Nephron (organoid): Measurements from ENCODE around the gene H2BK1.

Experiments
- H3K27ac Mint-ChIP-seq, 3 experiments: 2 replicates each; pipeline ENCODE4 v1.8.0; 2020; ENCODE audit warnings: mixed read lengths in 3 of 3, mild to moderate bottlenecking in 2 of 3, moderate library complexity in 1 of 3
- H3K27me3 Mint-ChIP-seq: 2 replicates; pipeline ENCODE4 v1.8.0; 2021; ENCODE audit warnings: low read depth, mild to moderate bottlenecking, moderate library complexity, mixed read lengths
- H3K36me3 Mint-ChIP-seq: 2 replicates; pipeline ENCODE4 v1.8.0; 2020; ENCODE audit warnings: low read depth, mixed read lengths
- H3K4me1 Mint-ChIP-seq: 2 replicates; pipeline ENCODE4 v1.8.0; 2020; ENCODE audit warnings: mixed read lengths
- H3K4me3 Mint-ChIP-seq, 3 experiments: 2 replicates each; pipeline ENCODE4 v1.8.0; 2020; ENCODE audit warnings: mild to moderate bottlenecking in 3 of 3, mixed read lengths in 3 of 3, moderate library complexity in 2 of 3
- H3K9me3 Mint-ChIP-seq: 2 replicates; pipeline ENCODE4 v1.8.0; 2020; ENCODE audit warnings: mixed read lengths
- CTCF ChIP-seq, 3 experiments: fragments of 200-600 bp; sonication (generic); IDR thresholded peaks; one replicate each; pipeline ENCODE4 v1.5.0; 2021; ENCODE audit warnings: antibody characterized with exemption in 3 of 3; ENCODE audit not compliant: unreplicated experiment in 3 of 3

Gene H2BK1

GRCh38 chr7:151250181-151251132 is 40.2 kb upstream of the H2BK1 start:
- Mint-ChIP-seq H3K4me1 (peaks cover 68% of the 10 kb centered on the region), H3K27ac (peak overlapping the region; percentile 98 to 100 (median 98)), H3K36me3 (no peaks in the 10 kb centered on the region), H3K9me3 (no peaks in the 10 kb centered on the region), H3K27me3 (peaks cover 6% of the 10 kb centered on the region), H3K4me3 (peak overlapping the region; percentile 79 to 98 (median 89))
- no peak for TF ChIP-seq CTCF (IDR thresholded peaks at IDR 0.05; ENCODE audit: unreplicated experiment in 3 of 3)

- no peaks in the 10 kb centered on the region for H3K27me3 Mint-ChIP-seq
- peak overlapping the region; percentile 79 to 98 (median 89) for H3K4me3 Mint-ChIP-seq
Observed at GRCh38 chr7:151249732-151250072, 39.4 kb upstream of the H2BK1 start.

GRCh38 chr7:151249034-151249731 is 38.9 kb upstream of the H2BK1 start:
- TF ChIP-seq CTCF (IDR thresholded peaks at IDR 0.05; ENCODE audit: unreplicated experiment in 3 of 3): no peak
- Mint-ChIP-seq H3K27me3 (no peaks in the 10 kb centered on the region), H3K4me3 (peak overlapping the region; percentile 79 to 98 (median 89)), H3K4me1 (peaks cover 62% of the 10 kb centered on the region), H3K27ac (peak overlapping the region; percentile 98 to 100 (median 98)), H3K36me3 (no peaks in the 10 kb centered on the region), H3K9me3 (no peaks in the 10 kb centered on the region)

More at GRCh38 chr7:151249732-151250072, 39.4 kb upstream of the H2BK1 start:
- H3K9me3 Mint-ChIP-seq: no peaks in the 10 kb centered on the region
- peaks cover 62% of the 10 kb centered on the region for H3K4me1 Mint-ChIP-seq
- H3K36me3 Mint-ChIP-seq: no peaks in the 10 kb centered on the region
- TF ChIP-seq CTCF (IDR thresholded peaks at IDR 0.05; ENCODE audit: unreplicated experiment in 3 of 3): no peak
- H3K27ac Mint-ChIP-seq: peak overlapping the region; percentile 98 to 100 (median 98)

GRCh38 chr7:151248346-151249033 is 38.2 kb upstream of the H2BK1 start, which contains the start of gene SMARCD3:
Gene SMARCD3 (minus strand): TSS chr7:151248694. CDS start chr7:151248562, 132 bp downstream.
- H3K36me3 Mint-ChIP-seq: no peaks in the 10 kb centered on the region
- no peak for TF ChIP-seq CTCF (IDR thresholded peaks at IDR 0.05; ENCODE audit: unreplicated experiment in 3 of 3)
- H3K9me3 Mint-ChIP-seq: no peaks in the 10 kb centered on the region
- H3K4me3 Mint-ChIP-seq: peak within 1 kb of the TSS; percentile 92 to 98 (median 96)
- H3K27me3 Mint-ChIP-seq: no peaks in the 10 kb centered on the region
- peak within 1 kb of the TSS; percentile 98 to 100 (median 98) for H3K27ac Mint-ChIP-seq
- H3K4me1 Mint-ChIP-seq: peaks cover 59% of the 10 kb centered on the region

- H3K4me1 Mint-ChIP-seq: peaks cover 55% of the 10 kb centered on the region
Observed at GRCh38 chr7:151247611-151248345, 37.5 kb upstream of the H2BK1 start.

More at GRCh38 chr7:151247611-151248345, 37.5 kb upstream of the H2BK1 start:
- peak overlapping the region; percentile 92 to 98 (median 96) for H3K4me3 Mint-ChIP-seq
- H3K27ac Mint-ChIP-seq: peak overlapping the region; percentile 98 to 100 (median 98)
- TF ChIP-seq CTCF (IDR thresholded peaks at IDR 0.05; ENCODE audit: unreplicated experiment in 3 of 3): no peak
- no peaks in the 10 kb centered on the region for H3K9me3 Mint-ChIP-seq
- no peaks in the 10 kb centered on the region for H3K27me3 Mint-ChIP-seq
- peaks cover 3% of the 10 kb centered on the region for H3K36me3 Mint-ChIP-seq
